PC-9 (cell line): ENCODE results near the gene SLC12A3.

ENCODE experiments used
- EZH2 ChIP-seq: fragments of 200-600 bp; sonication (generic); IDR thresholded peaks from 2 replicates; pipeline ENCODE4 v1.8.0; 2017; ENCODE audit warnings: antibody characterized with exemption, low read depth
- TF ChIP-seq, protein P1 (sequence below): fragments of 200-600 bp; sonication (generic); conservative IDR thresholded peaks from 2 replicates; pipeline ENCODE4 v1.6.1; 2017; ENCODE audit warnings: mixed run types, antibody characterized with exemption, mild to moderate bottlenecking, moderate library complexity

DNA sequence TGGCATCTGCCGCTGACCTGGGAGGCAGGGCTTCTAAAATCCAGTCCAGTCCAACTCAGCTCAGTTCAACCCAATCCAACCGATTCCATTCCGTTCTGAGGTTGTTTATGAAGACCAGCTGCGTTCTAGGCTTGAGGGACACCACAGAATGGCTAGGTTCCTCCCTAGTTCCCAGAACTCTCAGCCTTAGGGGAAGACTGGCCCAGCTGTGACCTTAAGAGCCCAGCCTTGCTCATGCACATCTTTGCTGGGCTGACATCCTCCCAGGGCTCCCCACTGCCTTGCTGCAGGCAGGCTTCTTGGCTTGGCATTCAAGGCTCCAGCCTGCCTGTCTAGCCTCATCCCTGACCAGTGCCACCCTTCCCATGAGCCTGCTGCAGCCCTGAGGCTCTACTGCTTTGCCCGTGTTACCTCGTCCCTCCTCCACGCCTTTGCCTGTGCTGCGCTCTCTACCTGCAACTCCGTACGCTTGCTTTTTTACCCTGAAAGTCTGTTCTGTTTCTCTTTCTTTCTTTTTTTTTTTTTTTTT lies 7.9 kb downstream of the SLC12A3 start:
- TF ChIP-seq, protein P1, sequence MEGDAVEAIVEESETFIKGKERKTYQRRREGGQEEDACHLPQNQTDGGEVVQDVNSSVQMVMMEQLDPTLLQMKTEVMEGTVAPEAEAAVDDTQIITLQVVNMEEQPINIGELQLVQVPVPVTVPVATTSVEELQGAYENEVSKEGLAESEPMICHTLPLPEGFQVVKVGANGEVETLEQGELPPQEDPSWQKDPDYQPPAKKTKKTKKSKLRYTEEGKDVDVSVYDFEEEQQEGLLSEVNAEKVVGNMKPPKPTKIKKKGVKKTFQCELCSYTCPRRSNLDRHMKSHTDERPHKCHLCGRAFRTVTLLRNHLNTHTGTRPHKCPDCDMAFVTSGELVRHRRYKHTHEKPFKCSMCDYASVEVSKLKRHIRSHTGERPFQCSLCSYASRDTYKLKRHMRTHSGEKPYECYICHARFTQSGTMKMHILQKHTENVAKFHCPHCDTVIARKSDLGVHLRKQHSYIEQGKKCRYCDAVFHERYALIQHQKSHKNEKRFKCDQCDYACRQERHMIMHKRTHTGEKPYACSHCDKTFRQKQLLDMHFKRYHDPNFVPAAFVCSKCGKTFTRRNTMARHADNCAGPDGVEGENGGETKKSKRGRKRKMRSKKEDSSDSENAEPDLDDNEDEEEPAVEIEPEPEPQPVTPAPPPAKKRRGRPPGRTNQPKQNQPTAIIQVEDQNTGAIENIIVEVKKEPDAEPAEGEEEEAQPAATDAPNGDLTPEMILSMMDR = no peak
- no peak for TF ChIP-seq EZH2
